Hepatocyte (in vitro differentiated cells): ENCODE measurements around the gene TPM3. TPM values are rescaled to one million over a fixed set of nuclear protein-coding genes. Genes with fewer than 3 reads are reported as not detected.
A peak's percentile ranks its signal among the peaks of the same experiment; 100 is the strongest.
"Not testable (repeated sequence)": the region's sequence is repeated elsewhere in the genome, so short reads cannot be mapped to it uniquely, and the experiment has no call there.

Experiments used
- DNase-seq: peaks from one replicate; pipeline ENCODE4 v3.0.0-alpha.2; 2016; ENCODE audit warnings: low spot score
- H2AFZ ChIP-seq: fragments of 200-600 bp; sonication (generic); 2 replicates; pipeline ENCODE4 v1.6.0; 2016; ENCODE audit warnings: antibody characterized with exemption, mild to moderate bottlenecking
- H3K27ac ChIP-seq: fragments of 200-600 bp; sonication (generic); 2 replicates; pipeline ENCODE4 v1.5.1; 2016; ENCODE audit warnings: mild to moderate bottlenecking
- H3K27me3 ChIP-seq: fragments of 200-600 bp; sonication (generic); 2 replicates; pipeline ENCODE4 v1.6.1; 2016
- H3K36me3 ChIP-seq: fragments of 200-600 bp; sonication (generic); replicated peaks from 2 replicates; pipeline ENCODE4 v1.5.1; 2016; ENCODE audit warnings: low read depth; ENCODE audit not compliant: insufficient read depth
- H3K4me1 ChIP-seq: fragments of 200-600 bp; sonication (generic); 2 replicates; pipeline ENCODE4 v1.5.1; 2016; ENCODE audit warnings: mild to moderate bottlenecking, moderate library complexity; ENCODE audit not compliant: insufficient read depth
- H3K4me2 ChIP-seq: fragments of 200-600 bp; sonication (generic); 2 replicates; pipeline ENCODE4 v1.6.0; 2016
- H3K4me3 ChIP-seq: fragments of 200-600 bp; sonication (generic); 2 replicates; pipeline ENCODE4 v1.5.1; 2016; ENCODE audit warnings: mild to moderate bottlenecking
- H3K79me2 ChIP-seq: fragments of 200-600 bp; sonication (generic); 2 replicates; pipeline ENCODE4 v1.6.0; 2017; ENCODE audit warnings: mild to moderate bottlenecking
- H3K9me2 ChIP-seq: fragments of 200-600 bp; sonication (generic); replicated peaks from 2 replicates; pipeline ENCODE4 v1.6.0; 2017; ENCODE audit warnings: mild to moderate bottlenecking; ENCODE audit not compliant: insufficient read depth
- H3K9me3 ChIP-seq: fragments of 200-600 bp; sonication (generic); 2 replicates; pipeline ENCODE4 v1.5.1; 2016; ENCODE audit warnings: low read depth, mild to moderate bottlenecking
- H4K20me1 ChIP-seq: fragments of 200-600 bp; sonication (generic); 2 replicates; pipeline ENCODE4 v1.6.0; 2016; ENCODE audit warnings: mild to moderate bottlenecking; ENCODE audit not compliant: insufficient read depth, poor library complexity, severe bottlenecking
- CTCF ChIP-seq: fragments of 200-600 bp; sonication (generic); IDR thresholded peaks from 2 replicates; pipeline ENCODE4 v1.5.1; 2016; ENCODE audit warnings: antibody characterized with exemption, mild to moderate bottlenecking; ENCODE audit not compliant: poor library complexity
- EZH2 ChIP-seq: fragments of 200-600 bp; sonication (generic); IDR thresholded peaks from 2 replicates; pipeline ENCODE4 v1.6.1; 2016; ENCODE audit warnings: antibody characterized with exemption, mild to moderate bottlenecking, borderline replicate concordance
- EZH2phosphoT487 ChIP-seq: fragments of 200-600 bp; sonication (generic); IDR thresholded peaks from one replicate; pipeline ENCODE4 v1.6.1; 2018; ENCODE audit warnings: antibody characterized with exemption, mild to moderate bottlenecking, low read depth, moderate library complexity; ENCODE audit not compliant: unreplicated experiment, severe bottlenecking
- WGBS: methylation state at CpG from one replicate; pipeline ENCODE4 v1.1.6; 2016; ENCODE audit warnings: low lambda C conversion rate; ENCODE audit errors: missing lambda C conversion rate; 5-methylcytosine and 5-hydroxymethylcytosine counted together
- polyA plus RNA-seq: library from polyadenylated mRNA; unstranded; fragments of >200 nt; fragmentation: Nextera tagmentation; extraction: Ambion mirVana; gene quantifications from 2 replicates; pipeline ENCODE4 v1.2.1, GENCODE V29; 2016
- total RNA-seq: library from RNA; depleted of rRNA; stranded (reverse); fragments of >200 nt; gene quantifications from 2 replicates; pipeline ENCODE4 v1.2.3, GENCODE V29; 2014

Gene TPM3
- total and polyA plus RNA-seq, 2 experiments from 2014 or later = 321 to 440 TPM

GRCh38 chr1:154154534-154155191, 37.2 kb downstream of the TPM3 start, which contains the start of gene NUP210L:
TSS of gene NUP210L (minus strand) at chr1:154155073.
- Histone ChIP-seq H3K27ac (peak within 1 kb of the TSS; percentile 87), H3K36me3 (no peaks in the 10 kb centered on the region), H3K27me3 (no peaks in the 10 kb centered on the region), H3K4me2 (no peak within 1 kb of the TSS), H3K9me3 (no peaks in the 10 kb centered on the region), H3K79me2 (no peaks in the 10 kb centered on the region), H3K9me2 (no peaks in the 10 kb centered on the region), H3K4me3 (no peak within 1 kb of the TSS), H4K20me1 (no peaks in the 10 kb centered on the region), H2AFZ (no peak within 1 kb of the TSS), H3K4me1 (peaks cover 7% of the 10 kb centered on the region)
- 89% methylated on average over 29 of the region's 29 CpGs for WGBS
- peak; percentile 26 for DNase-seq
- peak; percentile 2 for TF ChIP-seq CTCF
- TF ChIP-seq EZH2phosphoT487 = no peak

- peaks cover 7% of the 10 kb centered on the region for H3K4me1 ChIP-seq
- no peaks in the 10 kb centered on the region for H4K20me1 ChIP-seq
- no peak for DNase-seq
- peak overlapping the region; percentile 87 for H3K27ac ChIP-seq
- no peaks in the 10 kb centered on the region for H3K27me3 ChIP-seq
- TF ChIP-seq CTCF = no peak
- no peak for TF ChIP-seq EZH2
- no peak for TF ChIP-seq EZH2phosphoT487
- 94% methylated on average over 6 of the region's 6 CpGs for WGBS
- no peak overlapping the region for H3K4me3 ChIP-seq
- no peaks in the 10 kb centered on the region for H3K79me2 ChIP-seq
- no peak overlapping the region for H3K4me2 ChIP-seq
- no peaks in the 10 kb centered on the region for H3K36me3 ChIP-seq
- H2AFZ ChIP-seq = no peak overlapping the region
- H3K9me3 ChIP-seq = no peaks in the 10 kb centered on the region
- no peaks in the 10 kb centered on the region for H3K9me2 ChIP-seq
Observed at GRCh38 chr1:154154053-154154452, 37.8 kb downstream of the TPM3 start.

- Histone ChIP-seq H4K20me1 (no peaks in the 10 kb centered on the region), H3K4me3 (no peak overlapping the region), H3K36me3 (no peaks in the 10 kb centered on the region), H3K4me2 (no peak overlapping the region), H3K9me2 (no peaks in the 10 kb centered on the region), H3K9me3 (no peaks in the 10 kb centered on the region), H3K27me3 (no peaks in the 10 kb centered on the region), H3K4me1 (peaks cover 7% of the 10 kb centered on the region), H3K79me2 (no peaks in the 10 kb centered on the region), H3K27ac (no peak overlapping the region), H2AFZ (no peak overlapping the region)
- TF ChIP-seq CTCF (no peak), EZH2phosphoT487 (no peak), EZH2 (no peak)
- DNase-seq = no peak
Observed at GRCh38 chr1:154151311-154151710, 40.6 kb downstream of the TPM3 start.

- 68% methylated on average over 3 of the region's 3 CpGs for WGBS
- peaks cover 3% of the 10 kb centered on the region for H3K4me1 ChIP-seq
- no peaks in the 10 kb centered on the region for H3K9me2 ChIP-seq
- no peak for DNase-seq
- H3K27ac ChIP-seq = no peak overlapping the region
- no peaks in the 10 kb centered on the region for H3K36me3 ChIP-seq
- no peaks in the 10 kb centered on the region for H3K79me2 ChIP-seq
- no peak overlapping the region for H2AFZ ChIP-seq
- H3K4me2 ChIP-seq = no peak overlapping the region
- H3K27me3 ChIP-seq = no peaks in the 10 kb centered on the region
- H3K4me3 ChIP-seq = no peak overlapping the region
- H3K9me3 ChIP-seq = no peaks in the 10 kb centered on the region
- TF ChIP-seq EZH2phosphoT487 = no peak
- TF ChIP-seq EZH2 = no peak
- no peak for TF ChIP-seq CTCF
- no peaks in the 10 kb centered on the region for H4K20me1 ChIP-seq
Observed at GRCh38 chr1:154148807-154149206, 43.1 kb downstream of the TPM3 start.

- H3K79me2 ChIP-seq, H3K9me3 ChIP-seq, H3K27me3 ChIP-seq, H2AFZ ChIP-seq, DNase-seq, H3K4me1 ChIP-seq, H4K20me1 ChIP-seq, H3K9me2 ChIP-seq, H3K27ac ChIP-seq, H3K36me3 ChIP-seq, H3K4me2 ChIP-seq, H3K4me3 ChIP-seq: not testable (repeated sequence)
- 100% methylated on average over 5 of the region's 5 CpGs for WGBS
Observed at GRCh38 chr1:154147505-154147904, 44.4 kb downstream of the TPM3 start.
